ENCODE results near the gene CAVIN1.
"Not testable (repeated sequence)": the region's sequence is repeated elsewhere in the genome, so short reads cannot be mapped to it uniquely, and the experiment has no call there.

The CAVIN1 gene

DNA sequence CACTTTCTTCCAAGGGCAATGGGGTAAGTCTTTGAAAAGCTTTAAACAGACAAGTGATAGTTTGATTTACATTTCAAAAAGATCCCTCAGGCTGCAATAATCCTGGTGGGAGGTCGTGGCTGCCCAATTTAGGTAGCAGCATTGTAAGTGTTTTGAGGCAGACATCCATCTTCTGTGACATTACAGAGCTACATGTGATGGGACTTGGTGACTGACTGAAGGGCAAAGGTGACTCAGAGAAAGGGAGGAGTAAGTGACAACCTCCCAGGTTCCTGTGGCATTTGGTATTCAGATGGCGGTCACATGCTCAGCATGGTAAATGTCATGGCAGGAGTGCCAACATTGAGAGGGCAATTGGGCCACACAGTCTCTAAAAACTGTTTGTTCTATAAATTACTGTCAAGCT, 61.3 kb downstream of the CAVIN1 start:
- TF ChIP-seq, protein P1, sequence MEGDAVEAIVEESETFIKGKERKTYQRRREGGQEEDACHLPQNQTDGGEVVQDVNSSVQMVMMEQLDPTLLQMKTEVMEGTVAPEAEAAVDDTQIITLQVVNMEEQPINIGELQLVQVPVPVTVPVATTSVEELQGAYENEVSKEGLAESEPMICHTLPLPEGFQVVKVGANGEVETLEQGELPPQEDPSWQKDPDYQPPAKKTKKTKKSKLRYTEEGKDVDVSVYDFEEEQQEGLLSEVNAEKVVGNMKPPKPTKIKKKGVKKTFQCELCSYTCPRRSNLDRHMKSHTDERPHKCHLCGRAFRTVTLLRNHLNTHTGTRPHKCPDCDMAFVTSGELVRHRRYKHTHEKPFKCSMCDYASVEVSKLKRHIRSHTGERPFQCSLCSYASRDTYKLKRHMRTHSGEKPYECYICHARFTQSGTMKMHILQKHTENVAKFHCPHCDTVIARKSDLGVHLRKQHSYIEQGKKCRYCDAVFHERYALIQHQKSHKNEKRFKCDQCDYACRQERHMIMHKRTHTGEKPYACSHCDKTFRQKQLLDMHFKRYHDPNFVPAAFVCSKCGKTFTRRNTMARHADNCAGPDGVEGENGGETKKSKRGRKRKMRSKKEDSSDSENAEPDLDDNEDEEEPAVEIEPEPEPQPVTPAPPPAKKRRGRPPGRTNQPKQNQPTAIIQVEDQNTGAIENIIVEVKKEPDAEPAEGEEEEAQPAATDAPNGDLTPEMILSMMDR (IDR thresholded peaks at IDR 0.05; ENCODE audit: insufficient read depth, low read depth, low read length, missing control alignments) = no peak
- H3K4me3 ChIP-seq (ENCODE audit: low read length) = no peak overlapping the region
- no peak for DNase-seq (ENCODE audit: low read depth)

DNA sequence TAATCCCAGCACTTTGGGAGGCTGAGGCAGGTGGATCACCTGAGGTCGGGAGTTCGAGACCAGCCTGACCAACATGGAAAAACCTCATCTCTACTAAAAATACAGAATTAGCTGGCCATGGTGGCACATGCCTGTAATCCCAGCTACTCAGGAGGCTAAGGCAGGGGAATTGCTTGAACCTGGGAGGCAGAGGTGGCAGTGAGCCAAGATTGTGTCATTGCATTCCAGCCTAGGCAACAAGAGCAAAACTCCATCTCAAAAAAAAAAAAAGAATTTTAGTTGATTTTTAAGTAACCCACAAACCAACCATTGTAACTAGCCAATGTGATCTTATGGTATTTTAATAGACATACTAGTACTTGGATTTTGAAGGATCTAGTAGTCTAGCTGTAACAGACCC, 62.7 kb downstream of the CAVIN1 start:
- not testable (repeated sequence) for DNase-seq (ENCODE audit: low read depth); H3K4me3 ChIP-seq (ENCODE audit: low read length)

DNA sequence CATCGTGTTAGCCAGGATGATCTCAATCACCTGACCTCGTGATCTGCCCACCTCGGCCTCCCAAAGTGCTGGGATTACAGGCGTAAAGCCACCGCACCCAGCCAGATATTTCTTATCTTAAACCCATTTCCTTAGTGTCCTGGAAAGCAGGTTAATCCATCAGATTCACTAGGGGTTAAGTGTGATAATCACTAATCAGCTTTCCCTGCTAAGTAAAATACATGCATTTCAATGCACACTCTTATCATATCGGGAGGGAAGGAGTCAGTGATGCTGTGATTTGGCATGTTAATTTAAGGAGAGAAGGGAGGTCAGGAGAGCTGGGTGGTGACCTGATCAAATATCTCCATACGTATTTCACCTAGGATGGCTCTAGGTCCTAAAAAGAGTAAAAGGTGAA, 63.9 kb downstream of the CAVIN1 start:
- DNase-seq (ENCODE audit: low read depth) = no peak
- H3K4me3 ChIP-seq (ENCODE audit: low read length) = no peak overlapping the region
- TF ChIP-seq, protein P1 (IDR thresholded peaks at IDR 0.05; ENCODE audit: insufficient read depth, low read depth, low read length, missing control alignments) = no peak

DNA sequence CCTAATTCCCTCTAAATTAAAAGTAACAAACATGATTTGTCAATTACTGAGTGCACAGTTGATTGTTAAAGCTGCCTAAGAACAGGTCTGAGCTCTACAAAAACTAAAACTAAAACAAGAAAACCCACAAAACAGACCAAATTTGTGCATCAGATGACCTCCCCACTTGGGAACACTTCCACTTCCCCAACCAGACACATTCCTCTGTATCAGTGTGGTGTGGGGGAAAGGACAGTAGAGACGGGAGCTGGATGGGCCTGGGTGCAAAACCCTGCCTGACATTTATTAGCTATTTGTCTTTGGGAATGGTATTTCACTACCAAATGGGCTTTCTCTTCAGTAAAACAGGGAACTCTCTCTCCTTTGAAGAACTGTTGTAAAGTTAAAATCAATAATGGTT, 64.6 kb downstream of the CAVIN1 start:
- no peak for DNase-seq (ENCODE audit: low read depth)
- no peak overlapping the region for H3K4me3 ChIP-seq (ENCODE audit: low read length)
- TF ChIP-seq, protein P1 (IDR thresholded peaks at IDR 0.05; ENCODE audit: insufficient read depth, low read depth, low read length, missing control alignments) = no peak

DNA sequence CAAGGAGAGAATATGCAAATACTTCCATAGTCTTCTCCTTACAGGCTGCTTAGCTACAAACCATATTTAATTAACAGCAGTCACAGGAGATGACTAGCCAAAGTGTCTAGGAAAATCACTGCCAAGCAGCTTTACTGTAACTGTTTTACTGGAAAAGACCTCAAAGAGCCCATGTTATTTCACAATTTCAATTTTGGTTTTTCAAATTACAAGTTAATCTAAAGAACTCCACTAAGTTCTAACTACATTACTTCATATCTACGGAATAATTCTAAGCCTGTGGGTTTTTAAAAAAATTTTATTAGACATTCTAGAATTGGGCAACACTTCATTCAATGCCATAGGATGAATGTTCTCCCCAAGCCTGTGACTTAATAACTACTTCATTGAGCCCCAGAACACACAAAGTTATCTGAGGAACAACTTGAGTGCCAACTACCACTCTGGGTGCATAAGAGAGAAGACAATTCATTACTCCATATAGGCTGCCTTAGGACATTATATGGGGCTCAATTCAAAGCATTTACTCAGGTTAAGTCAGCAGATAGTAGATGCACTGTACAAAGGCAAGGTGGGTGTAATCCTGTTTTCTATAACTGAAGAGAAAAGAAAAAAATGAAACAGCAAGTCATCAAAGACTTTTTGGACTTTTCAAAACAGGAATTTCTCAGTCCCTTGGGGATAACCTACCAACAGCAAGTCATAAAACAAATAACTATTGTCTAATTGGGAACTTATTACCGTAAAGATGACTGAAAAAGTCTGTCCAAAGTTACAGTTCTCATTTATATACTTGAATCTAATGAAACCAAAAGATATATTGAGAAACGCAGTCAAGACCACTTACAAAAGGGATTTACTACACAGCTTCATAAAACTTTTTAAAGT, 67.9 kb downstream of the CAVIN1 start:
- H3K4me3 ChIP-seq (ENCODE audit: low read length) = no peak overlapping the region
- TF ChIP-seq, protein P1 (IDR thresholded peaks at IDR 0.05; ENCODE audit: insufficient read depth, low read depth, low read length, missing control alignments) = no peak
- DNase-seq (ENCODE audit: low read depth) = no peak

Measured in epithelial cell of esophagus (primary cell).